WTC11 (cell line): Measurements from ENCODE around the gene PKP1. TPM values are rescaled to one million over a fixed set of nuclear protein-coding genes. Genes with fewer than 3 reads are reported as not detected.

ENCODE experiments used
- ATAC-seq: fragments of 200-7000 bp; cut with Tn5 transposase; 2 replicates; pipeline ENCODE4 v1.10.0; 2021; ENCODE audit warnings: mild to moderate bottlenecking, moderate library complexity
- CTCF ChIA-PET: fragments of 300-600 bp; sonication (Branson Sonifier 250); formaldehyde crosslinking; loops from one replicate; lab custom pipeline; 2021; ENCODE audit warnings: antibody characterized with exemption; lab: Charles Lee
- POLR2A ChIA-PET: fragments of 350-600 bp; sonication (Branson Sonifier 250); formaldehyde crosslinking; loops from one replicate; lab custom pipeline; 2021; ENCODE audit warnings: antibody characterized with exemption; lab: Charles Lee
- DNase-seq: peaks from one replicate; pipeline ENCODE4 v3.0.0; 2021; ENCODE audit warnings: low spot score
- H3K27ac Mint-ChIP-seq: 2 replicates; pipeline ENCODE4 v1.8.0; 2021; ENCODE audit warnings: mixed read lengths
- H3K27me3 Mint-ChIP-seq: 2 replicates; pipeline ENCODE4 v1.8.0; 2021; ENCODE audit warnings: low read depth, mild to moderate bottlenecking, moderate library complexity, mixed read lengths
- H3K36me3 Mint-ChIP-seq: 2 replicates; pipeline ENCODE4 v1.8.0; 2021; ENCODE audit warnings: mixed read lengths
- H3K4me1 Mint-ChIP-seq: 2 replicates; pipeline ENCODE4 v1.8.0; 2022; ENCODE audit warnings: mixed read lengths
- H3K4me3 Mint-ChIP-seq: 2 replicates; pipeline ENCODE4 v1.8.0; 2021; ENCODE audit warnings: mild to moderate bottlenecking, moderate library complexity, mixed read lengths
- H3K9me3 Mint-ChIP-seq: 2 replicates; pipeline ENCODE4 v1.8.0; 2021; ENCODE audit warnings: mixed read lengths
- ATF1 ChIP-seq: sonication (generic); formaldehyde crosslinking; IDR thresholded peaks from 2 replicates; pipeline ENCODE4 v1.8.1; 2023; ENCODE audit warnings: mild to moderate bottlenecking, moderate library complexity, missing genetic modification reagents
- EMX1 ChIP-seq: fragments of 250-450 bp; sonication (Bioruptor Pico); IDR thresholded peaks from 2 replicates; pipeline ENCODE4 v1.8.0; 2021; ENCODE audit warnings: mild to moderate bottlenecking
- ETV6 ChIP-seq: sonication (generic); formaldehyde crosslinking; IDR thresholded peaks from 2 replicates; pipeline ENCODE4 v1.8.1; 2022; ENCODE audit warnings: mild to moderate bottlenecking, missing genetic modification reagents
- GABPB1 ChIP-seq: sonication (generic); formaldehyde crosslinking; IDR thresholded peaks from 2 replicates; pipeline ENCODE4 v1.8.1; 2023; ENCODE audit warnings: mild to moderate bottlenecking, missing genetic modification reagents
- MYBL2 ChIP-seq: sonication (generic); formaldehyde crosslinking; IDR thresholded peaks from 2 replicates; pipeline ENCODE4 v1.8.1; 2023; ENCODE audit warnings: mild to moderate bottlenecking, moderate library complexity, missing genetic modification reagents
- NFE2L1 ChIP-seq: sonication (generic); formaldehyde crosslinking; IDR thresholded peaks from 2 replicates; pipeline ENCODE4 v1.8.1; 2023; ENCODE audit warnings: missing genetic modification reagents
- SMAD3 ChIP-seq: sonication (generic); formaldehyde crosslinking; IDR thresholded peaks from 2 replicates; pipeline ENCODE4 v1.8.0; 2022; ENCODE audit warnings: missing genetic modification reagents, mild to moderate bottlenecking, borderline replicate concordance
- SOX15 ChIP-seq: fragments of 250-450 bp; sonication (Bioruptor Pico); IDR thresholded peaks from 2 replicates; pipeline ENCODE4 v1.9.0; 2021; ENCODE audit warnings: mild to moderate bottlenecking
- ZNF121 ChIP-seq: sonication (generic); formaldehyde crosslinking; IDR thresholded peaks from 2 replicates; pipeline ENCODE4 v1.8.0; 2023; ENCODE audit warnings: missing genetic modification reagents
- total RNA-seq: library from RNA; stranded (reverse); gene quantifications from 3 replicates; pipeline ENCODE4 v1.2.3, GENCODE V29; 2021
- TF ChIP-seq, protein P1 (sequence below): sonication (generic); formaldehyde crosslinking; IDR thresholded peaks from 2 replicates; pipeline ENCODE4 v1.8.0; 2022; ENCODE audit warnings: mild to moderate bottlenecking, missing genetic modification reagents
- TF ChIP-seq, protein P2 (sequence below): sonication (generic); formaldehyde crosslinking; IDR thresholded peaks from 2 replicates; pipeline ENCODE4 v1.8.1; 2023; ENCODE audit warnings: mild to moderate bottlenecking, missing genetic modification reagents
- TF ChIP-seq, protein P3 (sequence below): sonication (generic); formaldehyde crosslinking; IDR thresholded peaks from 2 replicates; pipeline ENCODE4 v1.8.0; 2022; ENCODE audit warnings: mild to moderate bottlenecking, missing genetic modification reagents
- TF ChIP-seq, protein P4 (sequence below): sonication (generic); formaldehyde crosslinking; IDR thresholded peaks from 2 replicates; pipeline ENCODE4 v1.8.0; 2023; ENCODE audit warnings: missing genetic modification reagents, mild to moderate bottlenecking, borderline replicate concordance
- TF ChIP-seq, protein P5 (sequence below): fragments of 250-450 bp; sonication (Bioruptor Pico); IDR thresholded peaks from 2 replicates; pipeline ENCODE4 v2.1.2; 2022; ENCODE audit warnings: mild to moderate bottlenecking, moderate library complexity
- TF ChIP-seq, protein P6 (sequence below): sonication (generic); formaldehyde crosslinking; IDR thresholded peaks from 2 replicates; pipeline ENCODE4 v1.8.0; 2023; ENCODE audit warnings: mild to moderate bottlenecking, missing genetic modification reagents
- TF ChIP-seq, protein P7 (sequence below): sonication (generic); formaldehyde crosslinking; IDR thresholded peaks from 2 replicates; pipeline ENCODE4 v1.8.1; 2023; ENCODE audit warnings: mild to moderate bottlenecking, missing genetic modification reagents

The PKP1 gene
- total RNA-seq, 1 experiment from 2014 or later: 0.24 TPM

DNA sequence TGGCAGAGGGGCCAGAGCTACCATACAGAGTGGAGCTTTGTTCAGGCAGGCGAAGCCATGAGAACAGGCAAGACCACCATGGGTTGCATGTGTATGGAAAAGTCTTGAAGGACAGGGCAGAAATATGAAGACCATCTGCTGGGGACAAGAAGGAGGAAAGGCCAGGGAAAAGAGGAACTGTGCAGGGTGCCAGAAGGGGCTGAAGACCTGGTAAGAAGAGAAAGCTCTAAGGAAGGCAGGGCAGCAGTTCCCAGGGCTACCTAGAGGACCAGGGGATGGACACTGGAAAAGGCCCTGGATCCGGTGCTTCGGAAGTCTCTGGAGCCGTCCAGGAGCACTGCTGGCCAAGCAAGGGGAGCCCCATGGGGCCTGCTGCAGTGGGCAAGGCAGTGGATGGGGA, 43.4 kb downstream of the PKP1 start:
- DNase-seq (no peak), ATAC-seq (no peak)
- no peaks in the 10 kb centered on the region; the same call in 1 of the 2 replicates for H3K27me3 Mint-ChIP-seq
- no peak overlapping the region for H3K4me3 Mint-ChIP-seq
- H3K36me3 Mint-ChIP-seq: no peaks in the 10 kb centered on the region
- peaks cover 3% of the 10 kb centered on the region; the same call in 1 of the 2 replicates for H3K9me3 Mint-ChIP-seq
- H3K27ac Mint-ChIP-seq: no peak overlapping the region
- no peaks in the 10 kb centered on the region for H3K4me1 Mint-ChIP-seq
- POLR2A ChIA-PET: no interaction called here
- TF ChIP-seq ZNF121: no peak
- no peak for TF ChIP-seq GABPB1 (CRISPR knock-in tag)
- TF ChIP-seq, protein P1, sequence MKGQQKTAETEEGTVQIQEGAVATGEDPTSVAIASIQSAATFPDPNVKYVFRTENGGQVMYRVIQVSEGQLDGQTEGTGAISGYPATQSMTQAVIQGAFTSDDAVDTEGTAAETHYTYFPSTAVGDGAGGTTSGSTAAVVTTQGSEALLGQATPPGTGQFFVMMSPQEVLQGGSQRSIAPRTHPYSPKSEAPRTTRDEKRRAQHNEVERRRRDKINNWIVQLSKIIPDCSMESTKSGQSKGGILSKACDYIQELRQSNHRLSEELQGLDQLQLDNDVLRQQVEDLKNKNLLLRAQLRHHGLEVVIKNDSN: no peak
- no peak for TF ChIP-seq ATF1
- TF ChIP-seq, protein P2, sequence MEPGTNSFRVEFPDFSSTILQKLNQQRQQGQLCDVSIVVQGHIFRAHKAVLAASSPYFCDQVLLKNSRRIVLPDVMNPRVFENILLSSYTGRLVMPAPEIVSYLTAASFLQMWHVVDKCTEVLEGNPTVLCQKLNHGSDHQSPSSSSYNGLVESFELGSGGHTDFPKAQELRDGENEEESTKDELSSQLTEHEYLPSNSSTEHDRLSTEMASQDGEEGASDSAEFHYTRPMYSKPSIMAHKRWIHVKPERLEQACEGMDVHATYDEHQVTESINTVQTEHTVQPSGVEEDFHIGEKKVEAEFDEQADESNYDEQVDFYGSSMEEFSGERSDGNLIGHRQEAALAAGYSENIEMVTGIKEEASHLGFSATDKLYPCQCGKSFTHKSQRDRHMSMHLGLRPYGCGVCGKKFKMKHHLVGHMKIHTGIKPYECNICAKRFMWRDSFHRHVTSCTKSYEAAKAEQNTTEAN (CRISPR knock-in tag): no peak
- no peak for TF ChIP-seq SMAD3 (CRISPR knock-in tag)
- no peak for TF ChIP-seq MYBL2
- TF ChIP-seq NFE2L1: no peak
- TF ChIP-seq ETV6: no peak
- TF ChIP-seq, protein P3, sequence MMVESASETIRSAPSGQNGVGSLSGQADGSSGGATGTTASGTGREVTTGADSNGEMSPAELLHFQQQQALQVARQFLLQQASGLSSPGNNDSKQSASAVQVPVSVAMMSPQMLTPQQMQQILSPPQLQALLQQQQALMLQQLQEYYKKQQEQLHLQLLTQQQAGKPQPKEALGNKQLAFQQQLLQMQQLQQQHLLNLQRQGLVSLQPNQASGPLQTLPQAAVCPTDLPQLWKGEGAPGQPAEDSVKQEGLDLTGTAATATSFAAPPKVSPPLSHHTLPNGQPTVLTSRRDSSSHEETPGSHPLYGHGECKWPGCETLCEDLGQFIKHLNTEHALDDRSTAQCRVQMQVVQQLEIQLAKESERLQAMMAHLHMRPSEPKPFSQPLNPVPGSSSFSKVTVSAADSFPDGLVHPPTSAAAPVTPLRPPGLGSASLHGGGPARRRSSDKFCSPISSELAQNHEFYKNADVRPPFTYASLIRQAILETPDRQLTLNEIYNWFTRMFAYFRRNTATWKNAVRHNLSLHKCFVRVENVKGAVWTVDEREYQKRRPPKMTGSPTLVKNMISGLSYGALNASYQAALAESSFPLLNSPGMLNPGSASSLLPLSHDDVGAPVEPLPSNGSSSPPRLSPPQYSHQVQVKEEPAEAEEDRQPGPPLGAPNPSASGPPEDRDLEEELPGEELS (CRISPR knock-in tag): no peak
- TF ChIP-seq, protein P4, sequence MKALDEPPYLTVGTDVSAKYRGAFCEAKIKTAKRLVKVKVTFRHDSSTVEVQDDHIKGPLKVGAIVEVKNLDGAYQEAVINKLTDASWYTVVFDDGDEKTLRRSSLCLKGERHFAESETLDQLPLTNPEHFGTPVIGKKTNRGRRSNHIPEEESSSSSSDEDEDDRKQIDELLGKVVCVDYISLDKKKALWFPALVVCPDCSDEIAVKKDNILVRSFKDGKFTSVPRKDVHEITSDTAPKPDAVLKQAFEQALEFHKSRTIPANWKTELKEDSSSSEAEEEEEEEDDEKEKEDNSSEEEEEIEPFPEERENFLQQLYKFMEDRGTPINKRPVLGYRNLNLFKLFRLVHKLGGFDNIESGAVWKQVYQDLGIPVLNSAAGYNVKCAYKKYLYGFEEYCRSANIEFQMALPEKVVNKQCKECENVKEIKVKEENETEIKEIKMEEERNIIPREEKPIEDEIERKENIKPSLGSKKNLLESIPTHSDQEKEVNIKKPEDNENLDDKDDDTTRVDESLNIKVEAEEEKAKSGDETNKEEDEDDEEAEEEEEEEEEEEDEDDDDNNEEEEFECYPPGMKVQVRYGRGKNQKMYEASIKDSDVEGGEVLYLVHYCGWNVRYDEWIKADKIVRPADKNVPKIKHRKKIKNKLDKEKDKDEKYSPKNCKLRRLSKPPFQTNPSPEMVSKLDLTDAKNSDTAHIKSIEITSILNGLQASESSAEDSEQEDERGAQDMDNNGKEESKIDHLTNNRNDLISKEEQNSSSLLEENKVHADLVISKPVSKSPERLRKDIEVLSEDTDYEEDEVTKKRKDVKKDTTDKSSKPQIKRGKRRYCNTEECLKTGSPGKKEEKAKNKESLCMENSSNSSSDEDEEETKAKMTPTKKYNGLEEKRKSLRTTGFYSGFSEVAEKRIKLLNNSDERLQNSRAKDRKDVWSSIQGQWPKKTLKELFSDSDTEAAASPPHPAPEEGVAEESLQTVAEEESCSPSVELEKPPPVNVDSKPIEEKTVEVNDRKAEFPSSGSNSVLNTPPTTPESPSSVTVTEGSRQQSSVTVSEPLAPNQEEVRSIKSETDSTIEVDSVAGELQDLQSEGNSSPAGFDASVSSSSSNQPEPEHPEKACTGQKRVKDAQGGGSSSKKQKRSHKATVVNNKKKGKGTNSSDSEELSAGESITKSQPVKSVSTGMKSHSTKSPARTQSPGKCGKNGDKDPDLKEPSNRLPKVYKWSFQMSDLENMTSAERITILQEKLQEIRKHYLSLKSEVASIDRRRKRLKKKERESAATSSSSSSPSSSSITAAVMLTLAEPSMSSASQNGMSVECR (CRISPR knock-in tag): no peak
- TF ChIP-seq, protein P5, sequence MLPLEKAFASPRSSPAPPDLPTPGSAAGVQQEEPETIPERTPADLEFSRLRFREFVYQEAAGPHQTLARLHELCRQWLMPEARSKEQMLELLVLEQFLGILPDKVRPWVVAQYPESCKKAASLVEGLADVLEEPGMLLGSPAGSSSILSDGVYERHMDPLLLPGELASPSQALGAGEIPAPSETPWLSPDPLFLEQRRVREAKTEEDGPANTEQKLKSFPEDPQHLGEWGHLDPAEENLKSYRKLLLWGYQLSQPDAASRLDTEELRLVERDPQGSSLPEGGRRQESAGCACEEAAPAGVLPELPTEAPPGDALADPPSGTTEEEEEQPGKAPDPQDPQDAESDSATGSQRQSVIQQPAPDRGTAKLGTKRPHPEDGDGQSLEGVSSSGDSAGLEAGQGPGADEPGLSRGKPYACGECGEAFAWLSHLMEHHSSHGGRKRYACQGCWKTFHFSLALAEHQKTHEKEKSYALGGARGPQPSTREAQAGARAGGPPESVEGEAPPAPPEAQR (CRISPR knock-in tag): no peak
- TF ChIP-seq, protein P6, sequence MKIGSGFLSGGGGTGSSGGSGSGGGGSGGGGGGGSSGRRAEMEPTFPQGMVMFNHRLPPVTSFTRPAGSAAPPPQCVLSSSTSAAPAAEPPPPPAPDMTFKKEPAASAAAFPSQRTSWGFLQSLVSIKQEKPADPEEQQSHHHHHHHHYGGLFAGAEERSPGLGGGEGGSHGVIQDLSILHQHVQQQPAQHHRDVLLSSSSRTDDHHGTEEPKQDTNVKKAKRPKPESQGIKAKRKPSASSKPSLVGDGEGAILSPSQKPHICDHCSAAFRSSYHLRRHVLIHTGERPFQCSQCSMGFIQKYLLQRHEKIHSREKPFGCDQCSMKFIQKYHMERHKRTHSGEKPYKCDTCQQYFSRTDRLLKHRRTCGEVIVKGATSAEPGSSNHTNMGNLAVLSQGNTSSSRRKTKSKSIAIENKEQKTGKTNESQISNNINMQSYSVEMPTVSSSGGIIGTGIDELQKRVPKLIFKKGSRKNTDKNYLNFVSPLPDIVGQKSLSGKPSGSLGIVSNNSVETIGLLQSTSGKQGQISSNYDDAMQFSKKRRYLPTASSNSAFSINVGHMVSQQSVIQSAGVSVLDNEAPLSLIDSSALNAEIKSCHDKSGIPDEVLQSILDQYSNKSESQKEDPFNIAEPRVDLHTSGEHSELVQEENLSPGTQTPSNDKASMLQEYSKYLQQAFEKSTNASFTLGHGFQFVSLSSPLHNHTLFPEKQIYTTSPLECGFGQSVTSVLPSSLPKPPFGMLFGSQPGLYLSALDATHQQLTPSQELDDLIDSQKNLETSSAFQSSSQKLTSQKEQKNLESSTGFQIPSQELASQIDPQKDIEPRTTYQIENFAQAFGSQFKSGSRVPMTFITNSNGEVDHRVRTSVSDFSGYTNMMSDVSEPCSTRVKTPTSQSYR (CRISPR knock-in tag): no peak
- TF ChIP-seq, protein P7, sequence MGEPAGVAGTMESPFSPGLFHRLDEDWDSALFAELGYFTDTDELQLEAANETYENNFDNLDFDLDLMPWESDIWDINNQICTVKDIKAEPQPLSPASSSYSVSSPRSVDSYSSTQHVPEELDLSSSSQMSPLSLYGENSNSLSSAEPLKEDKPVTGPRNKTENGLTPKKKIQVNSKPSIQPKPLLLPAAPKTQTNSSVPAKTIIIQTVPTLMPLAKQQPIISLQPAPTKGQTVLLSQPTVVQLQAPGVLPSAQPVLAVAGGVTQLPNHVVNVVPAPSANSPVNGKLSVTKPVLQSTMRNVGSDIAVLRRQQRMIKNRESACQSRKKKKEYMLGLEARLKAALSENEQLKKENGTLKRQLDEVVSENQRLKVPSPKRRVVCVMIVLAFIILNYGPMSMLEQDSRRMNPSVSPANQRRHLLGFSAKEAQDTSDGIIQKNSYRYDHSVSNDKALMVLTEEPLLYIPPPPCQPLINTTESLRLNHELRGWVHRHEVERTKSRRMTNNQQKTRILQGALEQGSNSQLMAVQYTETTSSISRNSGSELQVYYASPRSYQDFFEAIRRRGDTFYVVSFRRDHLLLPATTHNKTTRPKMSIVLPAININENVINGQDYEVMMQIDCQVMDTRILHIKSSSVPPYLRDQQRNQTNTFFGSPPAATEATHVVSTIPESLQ: no peak
- no peak for TF ChIP-seq SOX15 (CRISPR knock-in tag)
- TF ChIP-seq EMX1 (CRISPR knock-in tag): no peak
- CTCF ChIA-PET: interaction anchor here (1.2 to 2.1 kb wide), 2 partner anchors 21 to 112 kb away, joined by 3 to 7 read pairs; no protein-coding TSS in a partner anchor
